ENCODE results near the gene RNF13. TPM values are rescaled to one million over a fixed set of nuclear protein-coding genes. Genes with fewer than 3 reads are reported as not detected.
A peak's percentile ranks its signal among the peaks of the same experiment; 100 is the strongest.

RNF13 gene
- total RNA-seq, 2 donors from 2014 or later, result 21.3 to 32.7 TPM

DNA sequence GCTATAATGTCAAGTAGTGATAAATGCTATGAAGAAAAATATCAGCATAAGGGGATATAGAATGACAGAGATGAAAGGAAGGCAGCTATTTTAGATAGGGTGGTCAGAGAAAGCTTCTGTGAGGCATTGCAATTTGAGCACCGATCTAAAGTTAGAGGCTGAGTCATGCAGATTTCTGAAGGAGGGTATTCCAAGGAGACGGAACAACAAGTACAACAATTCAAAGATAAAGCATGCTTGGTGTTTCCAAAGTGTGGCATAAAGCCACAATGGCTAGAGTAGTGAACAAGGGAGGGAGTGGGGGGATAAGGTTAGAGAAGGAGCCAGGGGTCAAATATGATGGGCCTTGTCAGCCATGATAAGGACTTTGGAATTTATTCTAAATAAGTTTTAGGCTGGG, 85.8 kb downstream of the RNF13 start:
- Histone ChIP-seq H3K9me3 (ENCODE audit: control insufficient read depth, low read length) (no peaks in the 10 kb centered on the region), H3K4me1 (ENCODE audit: control insufficient read depth, insufficient read depth, low read length) (no peaks in the 10 kb centered on the region), H3K4me3 (ENCODE audit: low read length) (no peak overlapping the region), H3K36me3 (ENCODE audit: control insufficient read depth, insufficient read depth, low read length) (peaks cover 4% of the 10 kb centered on the region), H3K27ac (ENCODE audit: low read depth, low read length) (no peak overlapping the region), H3K9ac (ENCODE audit: extremely low read depth, low read length, poor library complexity, severe bottlenecking) (no peak overlapping the region), H3K27me3 (ENCODE audit: control insufficient read depth, insufficient read depth, low read length, poor library complexity, severe bottlenecking) (no peaks in the 10 kb centered on the region)
- no peak overlapping the region for H3K27ac Mint-ChIP-seq
- peaks cover 4% of the 10 kb centered on the region for H3K4me1 Mint-ChIP-seq
- TF ChIP-seq, protein P1, sequence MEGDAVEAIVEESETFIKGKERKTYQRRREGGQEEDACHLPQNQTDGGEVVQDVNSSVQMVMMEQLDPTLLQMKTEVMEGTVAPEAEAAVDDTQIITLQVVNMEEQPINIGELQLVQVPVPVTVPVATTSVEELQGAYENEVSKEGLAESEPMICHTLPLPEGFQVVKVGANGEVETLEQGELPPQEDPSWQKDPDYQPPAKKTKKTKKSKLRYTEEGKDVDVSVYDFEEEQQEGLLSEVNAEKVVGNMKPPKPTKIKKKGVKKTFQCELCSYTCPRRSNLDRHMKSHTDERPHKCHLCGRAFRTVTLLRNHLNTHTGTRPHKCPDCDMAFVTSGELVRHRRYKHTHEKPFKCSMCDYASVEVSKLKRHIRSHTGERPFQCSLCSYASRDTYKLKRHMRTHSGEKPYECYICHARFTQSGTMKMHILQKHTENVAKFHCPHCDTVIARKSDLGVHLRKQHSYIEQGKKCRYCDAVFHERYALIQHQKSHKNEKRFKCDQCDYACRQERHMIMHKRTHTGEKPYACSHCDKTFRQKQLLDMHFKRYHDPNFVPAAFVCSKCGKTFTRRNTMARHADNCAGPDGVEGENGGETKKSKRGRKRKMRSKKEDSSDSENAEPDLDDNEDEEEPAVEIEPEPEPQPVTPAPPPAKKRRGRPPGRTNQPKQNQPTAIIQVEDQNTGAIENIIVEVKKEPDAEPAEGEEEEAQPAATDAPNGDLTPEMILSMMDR (conservative IDR thresholded peaks at IDR 0.05), result no peak
- H3K9me3 Mint-ChIP-seq, result no peaks in the 10 kb centered on the region
- no peak for DNase-seq
- no peak overlapping the region for H3K4me3 Mint-ChIP-seq
- no peaks in the 10 kb centered on the region for H3K36me3 Mint-ChIP-seq (ENCODE audit: low read depth)
- WGBS, 2 experiments (ENCODE audit: insufficient coverage in 1 of 2, insufficient read length in 1 of 2), result 91 to 92% methylated on average over 2 of the region's 2 CpGs
- H3K27me3 Mint-ChIP-seq (ENCODE audit: insufficient read depth), result no peaks in the 10 kb centered on the region

DNA sequence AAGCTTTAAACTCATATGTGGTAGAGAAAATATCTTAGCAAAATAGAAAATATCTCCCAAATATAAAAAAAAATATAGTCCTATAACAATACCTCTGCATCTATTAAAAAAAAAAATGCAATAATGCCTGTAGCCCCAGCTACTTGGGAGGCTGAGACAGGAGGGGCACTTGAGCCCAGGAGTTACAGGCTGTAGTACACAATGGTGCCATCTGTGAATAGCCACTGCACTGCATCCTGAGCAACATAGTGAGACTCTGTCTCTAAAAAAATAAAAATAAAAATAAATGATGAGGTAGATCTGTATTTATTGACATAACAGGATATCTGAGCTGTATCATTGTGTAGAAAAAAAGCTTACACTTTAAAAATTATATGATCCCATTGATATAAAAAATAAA, 87.3 kb downstream of the RNF13 start:
- peaks cover 4% of the 10 kb centered on the region for H3K4me1 Mint-ChIP-seq
- H3K4me3 Mint-ChIP-seq, result no peak overlapping the region
- no peaks in the 10 kb centered on the region for H3K27me3 ChIP-seq (ENCODE audit: control insufficient read depth, insufficient read depth, low read length, poor library complexity, severe bottlenecking)
- no peaks in the 10 kb centered on the region for H3K36me3 Mint-ChIP-seq (ENCODE audit: low read depth)
- no peak overlapping the region for H3K4me3 ChIP-seq (ENCODE audit: low read length)
- no peaks in the 10 kb centered on the region for H3K27me3 Mint-ChIP-seq (ENCODE audit: insufficient read depth)
- no peak overlapping the region for H3K27ac ChIP-seq (ENCODE audit: low read depth, low read length)
- no peaks in the 10 kb centered on the region for H3K4me1 ChIP-seq (ENCODE audit: control insufficient read depth, insufficient read depth, low read length)
- peaks cover 4% of the 10 kb centered on the region for H3K36me3 ChIP-seq (ENCODE audit: control insufficient read depth, insufficient read depth, low read length)
- no peak for DNase-seq
- no peak overlapping the region for H3K9ac ChIP-seq (ENCODE audit: extremely low read depth, low read length, poor library complexity, severe bottlenecking)
- TF ChIP-seq, protein P1 (conservative IDR thresholded peaks at IDR 0.05), result peak; percentile 28
- H3K9me3 ChIP-seq (ENCODE audit: control insufficient read depth, low read length), result no peaks in the 10 kb centered on the region
- H3K27ac Mint-ChIP-seq, result no peak overlapping the region
- H3K9me3 Mint-ChIP-seq, result no peaks in the 10 kb centered on the region

DNA sequence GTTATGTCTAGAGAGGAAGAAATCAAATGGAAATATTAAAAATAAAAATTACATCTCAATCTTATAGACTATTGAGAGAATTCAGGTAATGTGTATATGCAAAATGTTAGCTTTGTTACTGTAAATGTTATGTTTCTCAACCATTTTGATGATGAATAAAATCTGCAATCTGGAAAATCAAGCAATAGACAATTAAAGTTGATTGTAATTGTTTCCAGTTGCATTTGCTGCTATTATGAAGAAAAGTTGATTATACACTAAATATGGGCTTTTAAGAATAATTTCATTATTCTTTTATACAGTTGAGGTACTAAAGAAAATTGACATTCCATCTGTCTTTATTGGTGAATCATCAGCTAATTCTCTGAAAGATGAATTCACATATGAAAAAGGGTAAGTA, 88.8 kb downstream of the RNF13 start:
- H3K4me1 ChIP-seq (ENCODE audit: control insufficient read depth, insufficient read depth, low read length), result no peaks in the 10 kb centered on the region
- no peaks in the 10 kb centered on the region for H3K27me3 Mint-ChIP-seq (ENCODE audit: insufficient read depth)
- no peaks in the 10 kb centered on the region for H3K9me3 ChIP-seq (ENCODE audit: control insufficient read depth, low read length)
- no peak overlapping the region for H3K27ac ChIP-seq (ENCODE audit: low read depth, low read length)
- TF ChIP-seq, protein P1 (conservative IDR thresholded peaks at IDR 0.05), result no peak
- H3K9me3 Mint-ChIP-seq, result no peaks in the 10 kb centered on the region
- H3K4me1 Mint-ChIP-seq, result peaks cover 4% of the 10 kb centered on the region
- H3K4me3 ChIP-seq (ENCODE audit: low read length), result no peak overlapping the region
- H3K4me3 Mint-ChIP-seq, result no peak overlapping the region
- DNase-seq, result no peak
- no peak overlapping the region for H3K27ac Mint-ChIP-seq
- no peaks in the 10 kb centered on the region for H3K36me3 ChIP-seq (ENCODE audit: control insufficient read depth, insufficient read depth, low read length)
- H3K9ac ChIP-seq (ENCODE audit: extremely low read depth, low read length, poor library complexity, severe bottlenecking), result no peak overlapping the region
- H3K36me3 Mint-ChIP-seq (ENCODE audit: low read depth), result no peaks in the 10 kb centered on the region
- no peaks in the 10 kb centered on the region for H3K27me3 ChIP-seq (ENCODE audit: control insufficient read depth, insufficient read depth, low read length, poor library complexity, severe bottlenecking)
